ENCODE measurements around the gene ZNF316.
"Not testable (repeated sequence)": the region's sequence is repeated elsewhere in the genome, so short reads cannot be mapped to it uniquely, and the experiment has no call there.

Gene ZNF316

DNA sequence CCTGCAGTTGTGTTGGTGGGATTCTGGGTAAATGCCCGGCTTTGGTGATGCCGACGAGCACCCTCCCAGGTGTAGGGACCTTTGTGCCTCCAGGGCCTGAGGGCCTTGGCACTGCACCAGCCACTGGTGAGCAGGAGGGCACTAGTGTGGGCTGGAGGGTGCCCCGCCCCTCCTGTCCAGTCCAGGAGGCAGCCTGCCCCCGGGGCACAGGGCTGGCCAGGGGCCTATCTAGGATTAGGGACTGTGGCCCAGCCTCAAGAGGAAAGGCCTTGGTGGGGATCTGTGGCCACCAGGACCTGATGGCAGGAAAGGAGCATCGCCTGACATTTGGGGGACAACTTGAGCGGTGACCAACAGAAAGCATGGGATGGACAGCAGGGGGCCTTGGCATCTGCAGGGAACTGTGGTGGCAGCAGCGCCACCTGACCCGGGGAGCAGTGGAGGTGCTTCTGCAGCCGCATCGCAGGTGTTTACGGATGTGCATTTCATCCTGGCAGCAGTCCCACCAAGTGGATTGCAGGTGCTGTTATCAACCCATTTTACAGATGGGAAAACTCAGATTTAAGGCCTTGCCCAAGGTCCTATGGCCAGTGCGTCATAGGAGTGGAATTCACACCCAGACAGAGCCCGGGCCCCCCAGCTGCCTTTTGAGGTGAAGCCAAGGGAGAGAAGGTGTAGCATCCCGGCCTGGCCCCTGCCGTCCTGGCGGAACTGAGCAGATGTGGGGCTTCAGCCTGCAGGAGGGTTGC lies 11.1 kb downstream of the ZNF316 start:
- DNase-seq = no peak

DNA sequence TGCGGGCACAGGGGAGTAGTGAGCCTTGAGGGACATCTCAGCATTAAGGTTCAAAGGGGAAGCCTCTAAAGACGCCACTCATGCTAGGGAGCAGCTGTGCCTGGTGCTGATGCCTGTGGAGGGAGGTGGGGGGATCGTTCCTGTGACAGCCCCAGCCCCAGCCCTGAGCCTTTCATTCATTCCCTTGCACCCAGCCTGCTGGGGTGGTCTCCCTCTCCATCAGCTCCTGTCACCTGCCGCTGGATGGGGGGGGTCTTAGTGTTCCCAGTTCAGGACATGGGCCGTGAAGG lies 11.6 kb downstream of the ZNF316 start:
- no peak for DNase-seq

DNA sequence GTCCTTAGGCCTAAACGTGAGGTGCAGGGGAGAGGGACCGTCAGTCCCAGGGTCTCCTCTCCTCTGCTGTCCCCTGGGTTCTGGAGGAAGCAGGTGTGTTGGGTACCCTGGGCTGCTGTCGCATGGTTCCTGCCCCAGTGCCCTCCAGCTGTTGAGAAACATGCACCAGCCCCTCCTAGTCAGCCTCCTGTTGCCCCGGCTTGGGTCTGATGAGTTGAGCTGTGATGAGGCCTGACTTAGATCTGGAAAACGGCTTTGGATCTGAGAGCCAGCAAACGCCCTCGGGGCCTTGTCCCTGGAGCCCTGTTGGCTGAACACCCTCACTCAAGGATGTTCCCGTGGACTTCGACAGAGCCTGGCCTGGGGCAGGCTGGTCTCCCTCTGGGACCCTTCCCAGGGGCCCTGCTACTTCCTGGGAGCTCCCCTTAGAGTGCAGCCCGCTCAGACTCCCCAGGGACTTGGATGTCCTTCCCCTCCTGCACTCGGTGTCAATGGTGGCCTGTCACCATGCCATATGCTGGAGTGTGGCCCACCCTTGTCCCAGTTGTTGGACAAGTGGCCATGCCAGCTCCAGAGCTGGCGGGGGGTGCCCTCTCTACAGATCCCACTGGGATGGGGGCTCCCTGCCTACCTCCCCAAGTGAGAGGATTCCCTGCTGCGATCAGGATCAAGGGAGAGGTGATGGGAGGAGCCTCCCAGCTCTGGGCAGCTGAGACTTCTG lies 12.3 kb downstream of the ZNF316 start:
- DNase-seq = no peak

GRCh38 chr7:6650086-6650485 lies 13.0 kb downstream of the ZNF316 start:
- DNase-seq = no peak

GRCh38 chr7:6650521-6651011 lies 13.4 kb downstream of the ZNF316 start:
- DNase-seq = no peak

DNA sequence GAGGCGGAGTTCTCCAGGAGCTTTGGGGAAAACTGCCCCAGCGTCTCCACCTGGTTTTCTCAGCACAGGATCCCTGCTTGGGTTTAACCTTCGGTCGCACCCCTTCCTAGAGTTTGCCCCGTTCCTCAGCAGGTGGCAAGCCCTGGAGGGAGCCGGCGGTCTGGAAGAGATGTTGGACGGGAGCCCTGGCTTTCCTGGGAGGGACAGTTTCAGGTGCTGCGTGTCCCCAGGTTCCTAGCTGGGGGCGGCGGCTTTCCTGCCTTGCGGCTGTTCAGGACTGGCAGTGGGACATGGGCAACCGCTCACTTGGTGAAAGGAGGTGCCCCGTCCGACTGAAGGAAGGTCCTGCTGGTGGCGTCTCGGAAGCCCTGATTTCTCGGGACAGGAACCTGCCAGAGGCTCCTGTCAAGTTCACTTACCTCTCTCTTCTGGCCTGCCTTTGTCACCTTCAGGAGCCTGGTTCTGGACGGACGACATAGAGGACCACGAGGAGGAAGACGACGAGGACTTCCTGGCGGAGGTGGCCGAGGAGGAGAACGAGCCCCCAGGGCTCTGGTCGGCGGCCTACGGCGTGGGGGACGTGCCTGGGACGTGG lies 14.8 kb downstream of the ZNF316 start:
- no peak for DNase-seq

DNA sequence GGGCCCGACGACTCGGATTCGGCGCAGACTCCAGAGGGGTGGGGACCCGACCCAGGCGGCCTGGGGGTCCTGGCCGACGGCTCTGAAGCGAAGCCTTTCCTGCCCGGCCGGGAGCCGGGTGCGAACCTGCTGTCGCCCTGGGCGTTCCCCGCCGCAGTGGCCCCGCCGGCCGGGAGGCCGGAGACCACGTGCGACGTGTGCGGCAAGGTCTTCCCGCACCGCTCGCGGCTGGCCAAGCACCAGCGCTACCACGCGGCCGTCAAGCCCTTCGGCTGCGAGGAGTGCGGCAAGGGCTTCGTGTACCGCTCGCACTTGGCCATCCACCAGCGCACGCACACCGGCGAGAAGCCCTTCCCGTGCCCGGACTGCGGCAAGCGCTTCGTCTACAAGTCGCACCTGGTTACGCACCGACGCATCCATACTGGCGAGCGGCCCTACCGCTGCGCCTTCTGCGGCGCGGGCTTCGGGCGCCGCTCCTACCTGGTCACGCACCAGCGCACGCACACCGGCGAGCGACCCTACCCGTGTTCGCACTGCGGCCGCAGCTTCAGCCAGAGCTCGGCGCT lies 15.4 kb downstream of the ZNF316 start:
- DNase-seq = no peak

GRCh38 chr7:6653071-6654003 lies 16.2 kb downstream of the ZNF316 start:
- DNase-seq = no peak

GRCh38 chr7:6654113-6654841 lies 17.2 kb downstream of the ZNF316 start:
- DNase-seq = no peak

- DNase-seq = no peak
Observed at GRCh38 chr7:6654842-6655610, 17.9 kb downstream of the ZNF316 start.

DNA sequence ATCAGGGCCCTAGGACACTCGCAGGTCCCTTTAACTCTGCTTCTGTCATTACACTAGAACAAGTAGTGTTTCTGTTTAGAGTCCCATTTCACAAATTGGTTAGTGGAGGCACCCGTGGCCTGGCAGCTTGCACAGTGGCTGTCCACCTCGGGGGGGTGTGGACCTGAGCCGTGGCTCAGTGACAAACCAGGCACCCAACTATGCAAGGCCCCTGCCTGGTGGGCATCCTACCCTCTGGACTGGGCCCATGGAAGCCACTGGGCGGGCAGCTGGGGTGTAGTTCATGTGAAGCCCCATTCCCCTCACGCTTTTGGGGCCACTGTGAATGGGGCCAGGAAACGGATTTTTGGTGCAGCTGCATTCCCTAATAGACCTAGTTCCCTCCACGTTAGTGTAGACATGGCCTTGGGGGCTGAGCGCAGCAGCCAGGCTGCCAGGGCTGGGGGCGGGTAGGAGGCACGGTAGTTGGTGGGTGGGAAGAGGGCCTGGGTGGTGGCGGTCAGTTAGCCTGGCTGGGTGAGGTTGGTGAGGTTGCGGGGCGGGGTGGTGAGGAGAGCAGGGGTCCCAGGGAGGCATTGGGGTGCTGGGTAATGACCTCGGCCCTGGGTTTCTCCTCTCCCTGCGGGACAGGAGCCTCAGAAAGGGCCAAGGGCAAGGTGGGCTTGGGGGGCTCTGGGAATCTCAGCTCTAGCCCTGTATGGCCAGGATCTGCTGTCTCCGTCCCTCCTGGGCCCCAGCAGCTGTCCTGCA lies 18.7 kb downstream of the ZNF316 start:
- DNase-seq = no peak

GRCh38 chr7:6656413-6656812 lies 19.3 kb downstream of the ZNF316 start:
- no peak for DNase-seq

DNA sequence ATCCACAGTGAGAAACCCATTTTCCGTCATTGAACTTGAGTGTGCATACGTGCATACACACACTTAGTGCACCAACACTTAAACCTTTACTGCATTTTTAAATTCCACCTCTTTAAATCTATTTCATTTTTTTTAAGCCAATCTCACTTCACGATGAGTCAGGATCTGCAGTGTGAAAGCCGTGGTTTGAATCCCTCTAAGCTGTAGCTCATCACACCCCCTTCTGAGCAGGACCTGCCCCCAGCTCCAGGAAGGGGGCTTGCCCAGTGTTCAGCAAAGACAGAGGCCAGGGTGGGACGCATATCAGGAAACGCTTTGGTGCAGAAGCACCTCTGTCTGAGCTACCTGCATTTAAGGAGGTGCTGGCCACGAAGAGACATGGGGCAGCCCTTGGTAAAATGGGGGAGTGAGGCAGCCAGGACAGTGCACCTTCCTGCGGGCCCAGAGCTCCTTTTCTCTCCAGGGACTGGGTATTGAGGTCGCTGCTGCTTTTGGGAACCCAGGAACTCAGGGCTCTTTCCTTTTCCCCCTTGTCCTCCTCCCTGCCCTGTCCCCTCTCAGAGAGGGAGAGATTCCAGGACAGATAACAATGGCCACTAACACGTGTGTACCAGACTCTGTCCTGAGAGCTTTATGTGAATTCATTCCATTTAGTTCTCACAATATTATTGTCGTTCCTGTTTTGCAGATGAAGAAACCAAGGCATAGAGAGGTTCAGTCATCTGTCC lies 21.7 kb downstream of the ZNF316 start:
- DNase-seq = no peak

GRCh38 chr7:6670851-6671250 lies 33.7 kb downstream of the ZNF316 start:
- DNase-seq = not testable (repeated sequence)

DNA sequence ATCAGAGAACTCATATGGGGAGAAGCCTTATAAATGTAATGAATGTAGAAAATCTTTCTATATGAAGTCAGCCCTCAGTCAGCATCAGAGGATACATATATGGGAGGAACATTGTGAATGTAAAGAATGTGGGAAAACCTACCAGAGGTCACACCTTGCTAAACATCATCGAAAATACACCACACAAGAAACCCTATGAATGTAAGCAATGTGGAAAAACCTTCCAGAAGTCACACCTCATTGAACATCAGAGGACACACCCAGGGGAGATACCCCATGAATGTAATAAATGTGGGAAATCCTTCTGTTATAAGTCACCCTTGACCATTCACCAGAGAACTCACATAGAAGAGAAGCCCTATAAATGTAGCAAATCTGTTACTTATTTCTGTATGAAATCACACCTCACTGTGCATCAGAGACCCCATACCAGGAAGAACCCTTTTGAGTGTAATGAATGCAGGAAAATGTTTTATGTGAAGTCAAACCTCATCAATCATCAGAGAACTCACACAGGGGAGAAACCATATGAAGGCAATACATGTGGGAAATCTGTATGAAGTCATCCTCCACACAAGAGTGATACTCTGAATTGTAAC lies 38.8 kb downstream of the ZNF316 start:
- DNase-seq = no peak

DNA sequence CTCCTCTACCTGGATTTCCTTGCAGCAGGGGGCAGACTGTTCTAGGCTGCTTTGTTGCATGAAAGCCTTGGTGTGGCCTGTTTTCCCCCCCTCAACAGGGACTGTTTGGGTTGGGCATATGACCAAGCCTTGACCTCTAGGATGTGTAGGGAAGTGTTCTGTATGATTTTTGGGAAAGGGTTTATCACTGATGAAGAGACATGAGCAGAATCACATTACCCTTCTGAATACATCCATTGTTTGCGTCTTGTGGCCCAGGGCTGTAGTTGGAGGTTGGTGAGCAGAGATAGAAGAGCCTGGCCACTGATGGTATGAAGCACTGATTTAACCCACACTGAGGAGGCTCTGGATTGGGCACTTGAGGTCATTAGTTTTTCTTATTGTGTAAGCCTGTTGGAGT lies 43.0 kb downstream of the ZNF316 start:
- no peak for DNase-seq

- no peak for DNase-seq
Observed at GRCh38 chr7:6691103-6691502, 54.0 kb downstream of the ZNF316 start.

DNA sequence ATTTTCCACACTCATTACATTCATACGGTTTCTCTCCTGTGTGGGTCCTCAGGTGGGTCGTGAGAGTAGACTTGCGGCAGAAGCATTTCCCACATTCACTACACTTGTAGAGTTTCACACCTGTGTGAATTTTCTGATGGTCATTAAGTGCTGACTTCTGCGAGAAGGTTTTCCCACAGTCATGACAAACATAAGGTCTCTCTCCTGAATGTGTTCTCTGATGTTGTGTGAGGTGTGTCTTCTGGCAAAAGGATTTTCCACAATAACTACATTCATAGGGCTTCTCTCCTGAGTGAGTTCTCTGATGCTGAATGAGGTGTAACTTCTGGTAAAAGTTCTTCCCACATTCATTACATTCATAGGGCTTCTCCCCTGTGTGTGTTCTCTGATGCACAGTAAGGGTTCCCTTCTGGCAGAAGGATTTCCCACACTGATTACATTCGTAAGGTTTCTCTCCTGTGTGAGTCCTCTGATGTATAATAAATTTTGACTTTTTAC lies 54.5 kb downstream of the ZNF316 start:
- no peak for DNase-seq

GRCh38 chr7:6700793-6701192 lies 63.7 kb downstream of the ZNF316 start:
- DNase-seq = no peak
